ENCODE measurements around the gene IL13.

The IL13 gene

DNA sequence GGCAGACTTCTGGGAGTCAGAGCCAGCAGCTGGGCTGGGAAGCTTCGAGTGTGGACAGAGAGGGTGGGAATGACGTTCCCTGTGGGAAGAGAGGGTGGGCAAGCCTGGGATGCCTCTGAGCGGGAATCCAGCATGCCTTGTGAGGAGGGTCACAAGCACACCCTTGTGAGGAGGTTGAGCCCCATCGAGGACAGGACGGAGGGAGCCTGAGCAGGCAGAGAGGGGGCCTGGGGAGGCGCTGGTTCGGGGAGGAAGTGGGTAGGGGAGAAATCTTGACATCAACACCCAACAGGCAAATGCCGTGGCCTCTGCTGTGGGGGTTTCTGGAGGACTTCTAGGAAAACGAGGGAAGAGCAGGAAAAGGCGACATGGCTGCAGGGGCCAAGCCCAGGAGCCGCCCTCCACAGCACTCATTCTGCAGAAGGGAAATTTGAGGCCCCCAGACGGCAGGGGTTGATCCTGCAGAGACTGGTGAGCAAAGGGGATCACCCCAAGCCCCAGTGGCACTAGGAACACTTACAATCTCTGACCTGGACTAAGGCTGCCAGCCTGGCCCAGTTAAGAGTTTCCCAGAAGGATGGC lies 1.1 kb upstream of the IL13 start:
- no peak for DNase-seq

- DNase-seq: no peak
These were observed 669 bp downstream of the IL13 start for GRCh38 chr5:132658381-132659302.

- no peak for DNase-seq
These were observed 1.9 kb downstream of the IL13 start for GRCh38 chr5:132659598-132660493.

- no peak for DNase-seq
These were observed 3.4 kb downstream of the IL13 start for GRCh38 chr5:132661231-132662003.

GRCh38 chr5:132662004-132662401 lies 4.0 kb downstream of the IL13 start:
- DNase-seq: no peak

- DNase-seq: no peak
These were observed 5.2 kb downstream of the IL13 start for GRCh38 chr5:132662925-132663770.

GRCh38 chr5:132663771-132664695 lies 6.1 kb downstream of the IL13 start:
- DNase-seq: no peak

GRCh38 chr5:132664696-132665209 lies 6.8 kb downstream of the IL13 start:
- no peak for DNase-seq

GRCh38 chr5:132665574-132666080 lies 7.7 kb downstream of the IL13 start:
- DNase-seq: no peak

GRCh38 chr5:132666310-132667123 lies 8.5 kb downstream of the IL13 start:
- no peak for DNase-seq

DNA sequence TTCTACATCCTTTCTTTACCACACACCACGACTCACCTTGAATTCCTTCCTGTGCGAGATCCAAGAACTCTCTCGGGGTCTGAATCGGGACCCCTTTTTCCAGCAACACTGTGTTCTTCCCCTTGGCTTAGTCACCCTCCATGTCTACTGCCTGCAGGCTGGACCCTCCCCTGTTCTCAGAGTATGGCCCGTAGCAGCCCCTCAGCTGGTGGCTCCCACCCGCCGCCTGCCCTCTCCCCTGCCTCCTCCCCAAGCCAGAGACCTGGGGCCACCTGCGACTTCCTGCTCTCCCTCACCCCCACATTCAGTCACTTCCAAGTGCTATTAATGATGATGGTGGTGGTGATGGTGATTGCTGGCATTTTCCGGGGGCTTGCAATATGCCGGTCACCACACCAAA lies 9.3 kb downstream of the IL13 start:
- DNase-seq: no peak

DNA sequence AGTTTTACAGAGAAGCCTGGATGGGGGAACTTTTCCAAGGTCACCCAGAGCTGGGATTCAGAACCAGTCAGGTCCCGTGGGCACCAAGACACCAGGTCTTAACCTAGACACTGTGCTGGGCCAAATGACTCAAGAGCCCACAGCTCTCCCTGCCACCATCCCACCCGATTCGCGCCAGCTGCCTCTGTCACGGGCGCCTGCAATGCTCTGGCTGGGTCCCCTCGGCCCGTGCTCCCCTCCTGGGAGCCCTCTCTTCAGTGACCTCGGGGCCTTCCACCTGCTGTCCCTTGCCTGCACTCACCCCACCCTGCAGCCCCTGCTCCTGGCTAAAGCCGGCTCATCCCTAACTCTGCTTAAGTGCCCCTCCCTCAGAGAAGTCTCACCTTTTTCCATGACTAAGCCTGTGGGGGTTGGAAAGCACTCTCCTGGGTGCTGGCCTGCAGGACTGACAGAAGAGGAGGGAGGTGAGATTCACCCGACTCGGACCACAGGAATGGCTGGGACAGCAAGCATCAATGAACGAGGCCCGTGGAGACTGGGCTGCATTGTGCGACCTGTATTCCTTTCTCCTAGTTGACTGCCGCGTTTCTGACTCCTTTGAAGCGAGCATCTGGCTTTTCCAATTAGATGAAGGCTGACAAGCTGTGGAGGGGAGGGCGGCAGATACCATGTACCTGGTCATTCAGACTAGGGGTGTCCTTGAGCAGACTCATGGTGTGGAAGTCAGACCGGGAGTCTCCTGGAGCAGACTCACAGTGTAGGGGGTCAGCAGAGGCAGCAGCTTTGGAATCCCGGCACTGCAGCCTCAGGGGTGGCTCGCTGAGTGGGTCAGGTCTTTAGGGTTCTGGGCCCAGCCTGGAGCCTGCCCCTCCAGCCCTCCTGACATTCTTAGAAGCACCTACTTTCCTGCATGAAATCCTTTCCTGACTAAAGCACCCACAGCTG lies 10.1 kb downstream of the IL13 start:
- no peak for DNase-seq

DNA sequence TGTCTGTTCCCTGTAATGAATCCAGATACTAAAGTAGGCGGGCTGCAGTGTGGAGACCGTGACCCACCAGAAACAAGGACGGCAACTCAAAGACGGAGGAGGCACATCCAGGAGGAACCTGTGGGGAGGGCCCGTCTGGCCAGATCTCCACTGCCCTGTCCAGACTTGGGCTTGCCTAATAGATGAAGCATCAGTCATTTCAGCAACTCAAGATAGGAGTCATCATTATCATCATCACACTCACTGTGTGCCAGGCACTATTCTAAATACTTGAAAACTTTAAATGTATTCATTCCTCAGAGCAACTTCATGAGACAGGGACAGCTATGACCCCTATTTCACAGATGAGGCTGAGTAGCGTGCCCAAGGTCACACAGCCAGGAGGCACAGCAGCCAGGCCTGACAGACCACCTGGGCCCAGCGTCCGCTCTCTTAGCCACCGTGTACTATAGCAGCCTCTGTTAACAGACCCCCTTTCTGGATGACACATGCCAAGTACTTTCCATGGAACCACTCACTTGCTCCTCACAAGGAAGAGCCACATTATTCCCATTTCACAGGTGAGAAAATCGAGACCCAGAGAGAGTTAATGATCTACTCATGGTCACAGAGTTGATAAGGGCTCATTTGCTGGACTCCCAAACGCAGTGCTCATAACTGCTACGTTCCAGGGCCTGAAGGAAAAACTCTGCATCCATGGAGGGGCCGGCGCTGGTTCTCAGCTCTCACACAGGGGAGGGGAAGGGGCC lies 10.9 kb downstream of the IL13 start:
- DNase-seq: no peak

DNA sequence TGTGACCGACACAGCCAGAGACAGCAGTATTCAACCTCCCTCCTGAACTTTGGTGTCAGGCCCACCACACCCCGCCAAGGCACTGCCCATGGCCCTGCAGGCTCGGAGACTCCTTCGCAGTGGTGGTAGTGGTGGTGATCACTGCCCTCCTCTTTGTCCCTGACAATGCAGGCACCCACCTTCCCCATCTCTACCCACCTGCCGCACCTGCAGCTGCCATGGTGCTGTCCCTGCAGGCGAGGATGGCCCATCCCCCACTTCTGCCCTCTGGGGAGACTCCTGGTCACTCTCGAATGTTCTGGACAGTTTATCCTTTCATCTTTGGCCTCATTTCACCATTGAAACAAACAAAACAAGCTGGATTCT lies 11.5 kb downstream of the IL13 start:
- no peak for DNase-seq

DNA sequence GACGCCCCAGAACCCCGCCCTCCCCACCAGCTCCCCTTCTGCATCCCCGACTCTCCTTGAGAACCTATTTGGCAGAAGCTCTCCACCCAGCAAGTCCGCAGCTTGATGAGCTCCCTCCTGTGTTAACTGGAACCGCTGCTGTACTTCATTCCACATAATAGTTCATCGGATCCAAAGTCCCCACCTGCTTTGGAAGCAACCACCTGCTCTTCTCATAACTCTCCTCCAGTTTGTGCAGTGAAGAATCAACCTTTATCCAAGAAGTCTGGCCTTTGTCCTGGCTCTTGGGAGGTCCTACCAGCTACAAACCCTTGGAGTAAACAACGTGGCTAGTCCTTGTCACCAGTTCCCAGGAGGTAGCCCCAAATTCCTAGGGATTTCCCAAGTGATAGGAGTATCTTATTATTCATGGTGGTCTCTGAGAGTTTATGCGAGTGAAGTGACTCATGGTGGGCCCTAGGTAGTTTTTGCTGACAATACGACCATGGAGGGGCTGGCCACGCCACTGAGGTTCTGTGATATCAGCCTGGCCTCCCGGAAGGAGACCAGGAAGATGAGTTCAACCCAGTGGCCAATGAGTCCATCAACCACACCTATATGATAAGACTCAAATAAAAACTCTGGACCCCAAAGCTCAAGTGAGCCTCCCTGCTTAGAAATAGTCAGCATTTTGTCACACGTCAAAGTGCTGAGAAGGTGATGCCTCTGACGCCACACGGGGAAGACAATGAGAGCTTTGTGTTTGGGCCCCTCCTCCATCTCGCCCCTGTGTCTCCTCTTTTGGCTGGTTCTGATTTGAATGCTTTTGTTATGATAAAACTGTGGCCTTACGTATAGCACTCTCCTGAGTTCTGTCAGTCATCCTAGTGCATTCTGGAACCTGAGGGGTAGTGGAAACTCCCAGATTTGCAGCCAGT lies 12.3 kb downstream of the IL13 start:
- no peak for DNase-seq

GRCh38 chr5:132671000-132671399 lies 13.0 kb downstream of the IL13 start:
- DNase-seq: no peak

Data from NCI-H146 (cell line).